Measurements from ENCODE around the gene PYGO1.
"Not testable (repeated sequence)": the region's sequence is repeated elsewhere in the genome, so short reads cannot be mapped to it uniquely, and the experiment has no call there.

The PYGO1 gene

DNA sequence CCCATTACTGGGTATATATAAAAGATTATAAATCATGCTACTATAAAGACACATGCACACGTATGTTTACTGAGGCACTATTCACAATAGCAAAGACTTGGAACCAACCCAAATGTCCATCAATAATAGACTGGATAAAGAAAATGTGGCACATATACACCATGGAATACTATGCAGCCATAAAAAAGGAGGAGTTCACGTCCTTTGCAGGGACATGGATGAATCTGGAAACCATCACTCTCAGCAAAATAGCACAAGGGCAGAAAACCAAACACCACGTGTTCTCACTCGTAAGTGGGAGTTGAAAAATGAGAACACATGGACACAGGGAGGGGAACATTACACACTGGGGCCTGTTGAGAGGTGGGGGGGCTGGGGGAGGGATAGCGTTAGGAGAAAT lies 82.7 kb downstream of the PYGO1 start:
- not testable (repeated sequence) for DNase-seq

GRCh38 chr15:55499151-55499550 lies 89.0 kb downstream of the PYGO1 start:
- DNase-seq = no peak

DNA sequence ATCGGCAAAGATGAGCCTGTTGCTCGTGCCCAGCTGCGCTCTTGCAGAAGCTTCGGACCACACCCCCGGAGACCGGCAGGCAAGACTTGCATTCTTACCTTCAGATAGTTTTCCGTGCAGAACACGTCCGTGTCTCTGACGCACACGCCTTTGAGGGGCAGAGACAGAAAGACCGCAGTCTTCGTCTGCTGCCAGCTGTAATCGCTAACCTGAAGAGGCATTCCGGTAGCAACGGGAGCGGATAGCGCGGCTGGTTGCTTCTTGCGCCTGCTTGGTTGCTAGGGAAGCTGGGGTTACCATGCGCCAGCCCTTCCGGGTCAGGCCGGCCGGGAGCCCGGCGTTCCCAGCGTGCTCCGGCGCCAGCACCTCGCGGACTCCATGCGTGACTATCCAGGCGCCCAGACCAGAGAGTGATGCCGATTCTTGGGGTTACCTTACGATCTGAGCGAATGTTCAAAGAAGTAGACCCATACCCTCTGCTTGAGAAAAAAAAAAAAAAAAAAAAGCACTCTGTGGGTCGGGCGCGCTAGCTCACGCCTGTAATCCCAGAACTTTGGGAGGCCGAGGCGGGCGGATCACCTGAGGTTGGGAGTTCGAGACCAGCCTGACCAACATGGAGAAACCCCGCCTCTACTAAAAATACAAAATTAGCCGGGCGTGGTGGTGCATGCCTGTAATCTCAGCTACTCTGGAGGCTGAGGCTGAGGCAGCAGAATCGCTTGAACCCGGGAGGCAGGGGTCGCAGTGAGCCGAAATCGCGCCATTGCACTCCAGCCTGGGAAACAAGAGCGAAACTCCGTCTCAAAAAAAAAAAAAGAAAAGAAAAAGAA lies 89.8 kb downstream of the PYGO1 start:
- peak; percentile 71 for DNase-seq

- DNase-seq = no peak
Observed at GRCh38 chr15:55496716-55497115, 91.4 kb downstream of the PYGO1 start.

DNA sequence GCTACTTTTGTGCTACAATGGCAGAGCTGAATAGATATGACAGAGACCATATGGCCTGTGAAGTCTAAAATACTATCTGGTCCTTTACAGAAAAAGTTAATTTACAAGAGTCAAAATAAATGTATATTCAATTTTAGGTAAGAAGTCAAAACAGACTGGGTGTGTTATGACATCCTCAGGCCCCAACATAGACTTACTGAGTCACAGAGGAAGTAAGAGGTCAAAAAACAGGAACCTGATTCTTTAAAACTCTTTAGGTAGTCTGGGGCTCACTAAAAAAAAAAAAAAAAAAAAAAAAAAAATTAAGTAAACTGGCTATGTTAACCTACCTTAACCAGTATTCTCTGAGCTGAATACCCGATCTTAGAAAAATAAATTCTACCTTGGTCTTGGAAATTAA lies 93.2 kb downstream of the PYGO1 start:
- DNase-seq = no peak

- not testable (repeated sequence) for DNase-seq
Observed at GRCh38 chr15:55488952-55489600, 99.1 kb downstream of the PYGO1 start.

All from stimulated activated CD4-positive, alpha-beta T cell treated with anti-CD3 and anti-CD28 coated beads, Interleukin-12 subunit alpha, Interleukin-12 subunit beta, amount 100 ng/mL, for 4 hours (primary cell).